Measurements from ENCODE around the gene KIAA1671. TPM values are rescaled to one million over a fixed set of nuclear protein-coding genes. Genes with fewer than 3 reads are reported as not detected.
A peak's percentile ranks its signal among the peaks of the same experiment; 100 is the strongest.

Gene KIAA1671
- total RNA-seq, 1 donor from 2014 or later = 28.5 TPM

DNA sequence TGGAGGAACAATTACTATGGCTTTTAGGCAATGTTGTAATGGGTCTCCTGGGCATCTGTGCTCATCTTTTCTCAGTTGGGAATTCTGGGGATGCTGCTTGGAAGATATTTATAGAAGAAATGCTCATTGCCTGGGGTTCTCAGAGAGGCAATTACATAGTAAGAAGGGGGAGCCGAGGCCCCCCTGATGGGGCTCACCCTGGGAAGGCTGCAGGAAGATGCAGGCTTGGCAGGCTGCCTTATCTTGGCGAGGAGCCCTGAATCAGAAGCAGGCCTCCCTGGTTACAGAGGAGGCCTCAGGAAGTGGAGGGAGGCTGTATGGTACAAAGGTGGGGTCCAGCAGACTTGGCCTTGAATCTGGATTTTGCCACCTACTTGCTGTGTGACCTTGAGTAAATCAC, 186.5 kb downstream of the KIAA1671 start:
- H3K4me1 Mint-ChIP-seq (ENCODE audit: low read depth) = peaks cover 20% of the 10 kb centered on the region
- H3K9me3 Mint-ChIP-seq (ENCODE audit: low read depth) = no peaks in the 10 kb centered on the region
- DNase-seq (ENCODE audit: low spot score) = no peak
- TF ChIP-seq, protein P1, sequence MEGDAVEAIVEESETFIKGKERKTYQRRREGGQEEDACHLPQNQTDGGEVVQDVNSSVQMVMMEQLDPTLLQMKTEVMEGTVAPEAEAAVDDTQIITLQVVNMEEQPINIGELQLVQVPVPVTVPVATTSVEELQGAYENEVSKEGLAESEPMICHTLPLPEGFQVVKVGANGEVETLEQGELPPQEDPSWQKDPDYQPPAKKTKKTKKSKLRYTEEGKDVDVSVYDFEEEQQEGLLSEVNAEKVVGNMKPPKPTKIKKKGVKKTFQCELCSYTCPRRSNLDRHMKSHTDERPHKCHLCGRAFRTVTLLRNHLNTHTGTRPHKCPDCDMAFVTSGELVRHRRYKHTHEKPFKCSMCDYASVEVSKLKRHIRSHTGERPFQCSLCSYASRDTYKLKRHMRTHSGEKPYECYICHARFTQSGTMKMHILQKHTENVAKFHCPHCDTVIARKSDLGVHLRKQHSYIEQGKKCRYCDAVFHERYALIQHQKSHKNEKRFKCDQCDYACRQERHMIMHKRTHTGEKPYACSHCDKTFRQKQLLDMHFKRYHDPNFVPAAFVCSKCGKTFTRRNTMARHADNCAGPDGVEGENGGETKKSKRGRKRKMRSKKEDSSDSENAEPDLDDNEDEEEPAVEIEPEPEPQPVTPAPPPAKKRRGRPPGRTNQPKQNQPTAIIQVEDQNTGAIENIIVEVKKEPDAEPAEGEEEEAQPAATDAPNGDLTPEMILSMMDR (IDR thresholded peaks at IDR 0.05) = no peak
- H3K27ac Mint-ChIP-seq (ENCODE audit: unreplicated experiment) = no peak overlapping the region
- H3K4me3 Mint-ChIP-seq (ENCODE audit: unreplicated experiment) = no peak overlapping the region
- H3K36me3 Mint-ChIP-seq (ENCODE audit: low read depth) = no peaks in the 10 kb centered on the region
- no peaks in the 10 kb centered on the region for H3K27me3 Mint-ChIP-seq (ENCODE audit: low read depth)

DNA sequence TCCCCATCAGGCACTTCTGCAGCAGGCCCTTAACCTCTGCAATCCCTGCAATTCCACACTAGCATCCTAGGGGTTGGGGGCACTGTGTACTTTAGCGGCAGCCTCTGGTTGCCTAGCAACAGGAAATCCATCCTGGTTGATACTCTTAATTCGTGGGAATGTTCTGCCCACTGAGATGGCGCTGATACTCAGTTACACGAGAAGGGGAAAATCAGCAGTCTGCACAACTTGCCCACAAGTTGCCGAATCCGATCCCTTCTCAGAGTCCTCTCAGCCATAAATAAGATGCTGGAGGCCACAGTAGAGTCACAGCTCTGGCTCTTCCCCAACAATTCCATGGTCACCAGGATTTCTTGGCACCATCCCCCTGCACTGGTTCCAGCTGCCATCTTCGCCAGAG, 189.6 kb downstream of the KIAA1671 start:
- H3K27ac Mint-ChIP-seq (ENCODE audit: unreplicated experiment) = no peak overlapping the region
- TF ChIP-seq, protein P1 (IDR thresholded peaks at IDR 0.05) = no peak
- H3K4me3 Mint-ChIP-seq (ENCODE audit: unreplicated experiment) = no peak overlapping the region
- DNase-seq (ENCODE audit: low spot score) = no peak
- H3K9me3 Mint-ChIP-seq (ENCODE audit: low read depth) = no peaks in the 10 kb centered on the region
- H3K4me1 Mint-ChIP-seq (ENCODE audit: low read depth) = peaks cover 13% of the 10 kb centered on the region
- no peaks in the 10 kb centered on the region for H3K36me3 Mint-ChIP-seq (ENCODE audit: low read depth)
- no peaks in the 10 kb centered on the region for H3K27me3 Mint-ChIP-seq (ENCODE audit: low read depth)

DNA sequence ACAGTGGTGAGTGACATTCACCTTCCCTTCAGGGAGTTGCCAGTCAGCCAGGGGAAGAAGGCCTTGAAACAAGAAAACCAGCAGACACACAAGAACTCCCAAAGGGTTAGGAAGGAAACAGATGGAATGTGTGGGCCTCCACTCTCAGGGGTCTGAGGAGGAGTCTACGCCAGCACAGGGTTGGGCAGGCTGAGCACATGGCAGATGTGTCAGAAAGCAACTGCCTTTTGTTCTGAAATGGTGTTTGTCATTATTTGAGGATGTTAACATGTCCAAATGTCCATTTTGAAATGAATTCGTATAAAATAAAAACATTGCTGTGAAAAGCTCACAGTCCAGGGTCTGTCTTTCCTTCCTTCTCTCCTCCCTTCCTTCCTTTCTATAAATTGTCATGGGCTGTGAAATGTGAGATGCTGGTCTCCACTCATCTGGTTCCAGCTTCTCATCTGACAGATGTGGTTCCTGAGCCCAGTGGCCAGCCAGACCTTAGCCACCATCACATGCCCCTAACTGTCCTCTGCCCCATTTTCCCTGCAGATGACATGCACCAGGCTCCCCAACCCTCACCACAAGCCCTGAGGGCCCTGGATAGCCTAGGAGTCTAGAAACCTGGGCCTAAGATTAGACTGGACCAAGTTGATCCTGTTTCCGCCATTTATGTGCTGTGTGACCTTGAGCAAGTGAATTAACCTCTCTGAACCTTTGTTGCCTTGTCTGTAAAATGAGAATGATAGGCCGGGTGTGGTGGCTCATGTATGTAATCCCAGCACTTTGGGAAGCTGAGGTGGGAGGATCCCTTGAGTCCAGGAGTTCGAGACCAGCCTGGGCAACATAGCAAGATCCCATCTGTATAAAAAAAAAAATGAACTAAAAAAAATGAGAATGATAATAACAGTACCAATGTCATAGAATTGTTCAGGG, 190.9 kb downstream of the KIAA1671 start:
- Mint-ChIP-seq H3K9me3 (ENCODE audit: low read depth) (no peaks in the 10 kb centered on the region), H3K36me3 (ENCODE audit: low read depth) (no peaks in the 10 kb centered on the region)
- DNase-seq (ENCODE audit: low spot score) = no peak

DNA sequence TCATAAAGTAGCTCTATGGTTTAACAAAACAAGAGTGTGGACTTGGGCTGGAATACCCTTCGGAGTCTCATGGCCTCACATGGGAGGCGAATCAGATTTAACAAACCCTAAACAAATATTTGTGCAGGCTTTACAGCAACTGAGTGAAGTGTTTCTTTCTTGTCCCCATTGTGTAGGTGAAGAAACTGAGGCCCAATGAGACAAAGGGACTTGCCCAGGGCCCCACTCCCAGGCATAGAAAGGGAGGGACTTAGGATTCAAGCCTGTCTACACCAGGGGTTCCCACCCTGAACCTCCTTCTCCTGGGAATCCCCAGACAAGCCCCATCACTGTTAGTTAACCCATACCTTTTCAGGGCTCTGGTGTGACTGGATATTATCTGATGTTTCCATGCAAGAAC, 192.0 kb downstream of the KIAA1671 start:
- no peaks in the 10 kb centered on the region for H3K36me3 Mint-ChIP-seq (ENCODE audit: low read depth)
- TF ChIP-seq, protein P1 (IDR thresholded peaks at IDR 0.05) = no peak
- no peak for DNase-seq (ENCODE audit: low spot score)
- H3K4me3 Mint-ChIP-seq (ENCODE audit: unreplicated experiment) = no peak overlapping the region
- no peaks in the 10 kb centered on the region for H3K27me3 Mint-ChIP-seq (ENCODE audit: low read depth)
- no peaks in the 10 kb centered on the region for H3K9me3 Mint-ChIP-seq (ENCODE audit: low read depth)
- H3K4me1 Mint-ChIP-seq (ENCODE audit: low read depth) = peaks cover 5% of the 10 kb centered on the region
- no peak overlapping the region for H3K27ac Mint-ChIP-seq (ENCODE audit: unreplicated experiment)

More for the DNA sequence above, 190.9 kb downstream of the KIAA1671 start:
- Mint-ChIP-seq H3K4me1 (ENCODE audit: low read depth) (peaks cover 13% of the 10 kb centered on the region), H3K4me3 (ENCODE audit: unreplicated experiment) (no peak overlapping the region), H3K27ac (ENCODE audit: unreplicated experiment) (peak overlapping the region; percentile 29), H3K27me3 (ENCODE audit: low read depth) (no peaks in the 10 kb centered on the region)
- TF ChIP-seq, protein P1 (IDR thresholded peaks at IDR 0.05) = no peak

DNA sequence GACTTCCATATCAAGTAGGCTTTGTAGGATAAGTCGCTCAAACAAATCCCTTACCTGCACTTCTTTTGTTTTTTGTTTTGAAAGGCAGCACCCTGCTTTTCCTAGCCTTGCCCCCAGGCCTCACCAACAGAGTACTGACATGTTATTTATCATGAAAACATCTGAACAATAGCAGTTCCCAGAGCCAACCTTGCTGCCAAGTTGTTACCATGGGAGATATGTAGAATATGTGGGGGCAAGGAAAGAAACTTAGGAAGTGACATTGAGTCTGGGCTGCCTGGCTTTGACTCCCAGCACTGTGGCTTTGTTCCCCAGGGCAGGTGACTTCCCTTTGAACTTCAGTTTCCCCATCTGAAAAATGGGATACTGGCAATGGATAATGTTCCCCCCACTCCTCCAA, 193.8 kb downstream of the KIAA1671 start:
- Mint-ChIP-seq H3K36me3 (ENCODE audit: low read depth) (no peaks in the 10 kb centered on the region), H3K27me3 (ENCODE audit: low read depth) (no peaks in the 10 kb centered on the region), H3K27ac (ENCODE audit: unreplicated experiment) (no peak overlapping the region), H3K4me1 (ENCODE audit: low read depth) (peaks cover 3% of the 10 kb centered on the region), H3K9me3 (ENCODE audit: low read depth) (no peaks in the 10 kb centered on the region), H3K4me3 (ENCODE audit: unreplicated experiment) (no peak overlapping the region)
- TF ChIP-seq, protein P1 (IDR thresholded peaks at IDR 0.05) = no peak
- DNase-seq (ENCODE audit: low spot score) = no peak
